ENCODE results near the gene RGS16. TPM values are rescaled to one million over a fixed set of nuclear protein-coding genes. Genes with fewer than 3 reads are reported as not detected.

RGS16 gene
- total RNA-seq, 1 experiment from 2014 or later: 6.5 TPM

- Histone ChIP-seq H3K9me2 (ENCODE audit: insufficient read depth) (no peaks in the 10 kb centered on the region), H2AFZ (ENCODE audit: low read depth, low read length, poor library complexity, severe bottlenecking) (no peak overlapping the region), H3K9ac (ENCODE audit: low read length) (no peak overlapping the region), H3K4me1 (ENCODE audit: control insufficient read depth in 1 of 2, insufficient read depth in 2 of 2, low read length in 2 of 2) (peaks cover 0 to 4% of the 10 kb centered on the region in 2 experiments; a peak in 1 of 4 replicates), H3K9me3 (ENCODE audit: control insufficient read depth in 1 of 2, insufficient read depth in 1 of 2, low read depth in 1 of 2, low read length in 2 of 2) (no peaks in the 10 kb centered on the region), H3K27ac (ENCODE audit: low read depth, low read length) (no peak overlapping the region), H3K27me3 (ENCODE audit: insufficient read depth, low read length) (no peaks in the 10 kb centered on the region), H3K4me3 (replicated peaks in 1 of 2; ENCODE audit: low read depth in 1 of 2, low read length in 2 of 2) (no peak overlapping the region), H4K20me1 (ENCODE audit: insufficient read depth) (no peaks in the 10 kb centered on the region), H3K4me2 (ENCODE audit: low read length) (no peak overlapping the region), H3K36me3 (ENCODE audit: control insufficient read depth in 1 of 2, insufficient read depth in 2 of 2, low read length in 2 of 2) (no peaks in the 10 kb centered on the region), H3K79me2 (ENCODE audit: insufficient read depth, low read length) (no peaks in the 10 kb centered on the region)
- CTCF ChIA-PET: no interaction called here
- no peak for DNase-seq (ENCODE audit: low read depth, low spot score)
- TF ChIP-seq RAD21 (IDR thresholded peaks at IDR 0.05; ENCODE audit: low read depth): no peak
- no peak for TF ChIP-seq YY1 (IDR thresholded peaks at IDR 0.05; ENCODE audit: extremely low read depth, insufficient replicate concordance, low read depth, low read length)
- TF ChIP-seq ELF1 (IDR thresholded peaks at IDR 0.05; ENCODE audit: borderline replicate concordance, low read depth): no peak
- no peak for TF ChIP-seq JUND (IDR thresholded peaks at IDR 0.05)
- no peak for TF ChIP-seq EGR1 (IDR thresholded peaks at IDR 0.05; ENCODE audit: low read depth)
- TF ChIP-seq ZBTB33 (IDR thresholded peaks at IDR 0.05; ENCODE audit: extremely low read depth, insufficient replicate concordance, low read length): no peak
- TF ChIP-seq SRF (IDR thresholded peaks at IDR 0.05; ENCODE audit: low read depth): no peak
- TF ChIP-seq, protein P1, sequence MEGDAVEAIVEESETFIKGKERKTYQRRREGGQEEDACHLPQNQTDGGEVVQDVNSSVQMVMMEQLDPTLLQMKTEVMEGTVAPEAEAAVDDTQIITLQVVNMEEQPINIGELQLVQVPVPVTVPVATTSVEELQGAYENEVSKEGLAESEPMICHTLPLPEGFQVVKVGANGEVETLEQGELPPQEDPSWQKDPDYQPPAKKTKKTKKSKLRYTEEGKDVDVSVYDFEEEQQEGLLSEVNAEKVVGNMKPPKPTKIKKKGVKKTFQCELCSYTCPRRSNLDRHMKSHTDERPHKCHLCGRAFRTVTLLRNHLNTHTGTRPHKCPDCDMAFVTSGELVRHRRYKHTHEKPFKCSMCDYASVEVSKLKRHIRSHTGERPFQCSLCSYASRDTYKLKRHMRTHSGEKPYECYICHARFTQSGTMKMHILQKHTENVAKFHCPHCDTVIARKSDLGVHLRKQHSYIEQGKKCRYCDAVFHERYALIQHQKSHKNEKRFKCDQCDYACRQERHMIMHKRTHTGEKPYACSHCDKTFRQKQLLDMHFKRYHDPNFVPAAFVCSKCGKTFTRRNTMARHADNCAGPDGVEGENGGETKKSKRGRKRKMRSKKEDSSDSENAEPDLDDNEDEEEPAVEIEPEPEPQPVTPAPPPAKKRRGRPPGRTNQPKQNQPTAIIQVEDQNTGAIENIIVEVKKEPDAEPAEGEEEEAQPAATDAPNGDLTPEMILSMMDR (IDR thresholded peaks at IDR 0.05 in 2 of 3, conservative IDR thresholded peaks at IDR 0.05 in 1 of 3; ENCODE audit: borderline replicate concordance in 1 of 3, insufficient read depth in 1 of 3, low read depth in 2 of 3, low read length in 2 of 3): no peak
- TF ChIP-seq SIN3A (IDR thresholded peaks at IDR 0.05; ENCODE audit: low read depth): no peak
- no peak for TF ChIP-seq ZFX (IDR thresholded peaks at IDR 0.05)
- TF ChIP-seq REST (IDR thresholded peaks at IDR 0.05; ENCODE audit: low read depth): no peak
- TF ChIP-seq CEBPB (IDR thresholded peaks at IDR 0.05; ENCODE audit: low read depth): no peak
- no peak for TF ChIP-seq ATF3 (IDR thresholded peaks at IDR 0.05)
- TF ChIP-seq POLR2A (IDR thresholded peaks at IDR 0.05; ENCODE audit: borderline replicate concordance, extremely low read depth, insufficient read depth, insufficient read length): no peak
- no peak for TF ChIP-seq EZH2 (IDR thresholded peaks at IDR 0.05)
- TF ChIP-seq EZH2phosphoT487 (IDR thresholded peaks at IDR 0.05; ENCODE audit: borderline replicate concordance): no peak
- no peak for TF ChIP-seq FOSL1 (IDR thresholded peaks at IDR 0.05; ENCODE audit: low read depth)
- no TSS peak for BruUV-seq (replicated peaks)
- no peak for ATAC-seq
- intact Hi-C loops (cut with micrococcal nuclease): no loop called here
- POLR2A ChIA-PET: no interaction called here
- RAD21 ChIA-PET (ENCODE audit: low non-redundant PET in 1 of 2, low total read pairs in 2 of 2, uncharacterized antibody in 2 of 2, unreplicated experiment in 2 of 2): no interaction called here
Observed at GRCh38 chr1:182643699-182644098, 39.5 kb upstream of the RGS16 start.

Measured in HCT116 (cell line).